Activated CD8-positive, alpha-beta memory T cell treated with anti-CD3 and anti-CD28 coated beads, Interleukin-2, amount 50 U/mL, for 48 hours (primary cell): ENCODE data around the gene VPS29.
"Not testable (repeated sequence)": the region's sequence is repeated elsewhere in the genome, so short reads cannot be mapped to it uniquely, and the experiment has no call there.

ENCODE experiments used
- DNase-seq: peaks from one replicate; pipeline ENCODE4 v3.0.0-alpha.2; 2020

The VPS29 gene

GRCh38 chr12:110520876-110521712 lies 19.2 kb upstream of the VPS29 start:
- not testable (repeated sequence) for DNase-seq

DNA sequence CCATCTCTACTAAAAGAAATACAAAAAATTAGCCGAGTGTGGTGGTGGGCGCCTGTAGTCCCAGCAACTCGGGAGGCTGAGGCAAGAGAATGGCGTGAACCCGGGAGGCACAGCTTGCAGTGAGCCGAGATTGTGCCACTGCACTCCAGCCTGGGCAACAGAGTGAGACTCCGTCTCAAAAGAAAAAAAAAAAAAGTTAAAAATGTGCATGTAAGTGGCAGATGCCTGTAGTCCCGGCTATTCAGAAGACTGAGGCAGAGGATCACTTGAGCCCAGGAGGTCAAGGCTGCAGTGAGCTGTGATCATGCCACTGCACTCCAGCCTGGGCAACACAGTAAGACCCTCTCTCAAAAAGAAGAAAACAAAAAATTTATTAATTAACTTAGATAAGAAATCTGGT lies 16.1 kb upstream of the VPS29 start:
- not testable (repeated sequence) for DNase-seq

GRCh38 chr12:110516995-110517394 lies 15.1 kb upstream of the VPS29 start:
- no peak for DNase-seq

- DNase-seq = no peak
Measured at GRCh38 chr12:110514363-110514762, 12.5 kb upstream of the VPS29 start.

- DNase-seq = no peak
Measured at GRCh38 chr12:110513842-110514241, 11.9 kb upstream of the VPS29 start.

- DNase-seq = no peak
Measured at GRCh38 chr12:110508071-110508586, 6.2 kb upstream of the VPS29 start.

GRCh38 chr12:110505332-110505731 lies 3.4 kb upstream of the VPS29 start:
- DNase-seq = no peak

DNA sequence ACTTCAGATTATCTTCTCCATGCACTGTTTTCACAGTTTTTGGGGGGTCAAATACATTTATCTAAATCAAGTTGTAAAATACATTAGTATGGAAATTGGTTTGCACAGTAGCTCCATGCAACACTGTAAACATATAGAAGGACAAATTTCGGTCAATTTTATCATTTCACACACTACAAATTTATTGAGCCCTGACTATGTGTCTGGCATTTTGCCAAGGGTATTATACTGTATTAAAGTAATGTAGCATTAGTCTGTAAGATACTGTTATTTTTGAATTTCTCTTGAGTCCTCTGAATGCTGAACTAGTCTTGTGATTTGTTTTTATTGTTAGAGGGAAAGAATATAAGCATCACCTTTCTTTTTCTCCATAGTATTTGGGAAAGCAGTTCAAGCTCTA lies 1.5 kb upstream of the VPS29 start:
- DNase-seq = no peak

GRCh38 chr12:110501399-110501751 lies 536 bp downstream of the VPS29 start:
- no peak for DNase-seq

DNA sequence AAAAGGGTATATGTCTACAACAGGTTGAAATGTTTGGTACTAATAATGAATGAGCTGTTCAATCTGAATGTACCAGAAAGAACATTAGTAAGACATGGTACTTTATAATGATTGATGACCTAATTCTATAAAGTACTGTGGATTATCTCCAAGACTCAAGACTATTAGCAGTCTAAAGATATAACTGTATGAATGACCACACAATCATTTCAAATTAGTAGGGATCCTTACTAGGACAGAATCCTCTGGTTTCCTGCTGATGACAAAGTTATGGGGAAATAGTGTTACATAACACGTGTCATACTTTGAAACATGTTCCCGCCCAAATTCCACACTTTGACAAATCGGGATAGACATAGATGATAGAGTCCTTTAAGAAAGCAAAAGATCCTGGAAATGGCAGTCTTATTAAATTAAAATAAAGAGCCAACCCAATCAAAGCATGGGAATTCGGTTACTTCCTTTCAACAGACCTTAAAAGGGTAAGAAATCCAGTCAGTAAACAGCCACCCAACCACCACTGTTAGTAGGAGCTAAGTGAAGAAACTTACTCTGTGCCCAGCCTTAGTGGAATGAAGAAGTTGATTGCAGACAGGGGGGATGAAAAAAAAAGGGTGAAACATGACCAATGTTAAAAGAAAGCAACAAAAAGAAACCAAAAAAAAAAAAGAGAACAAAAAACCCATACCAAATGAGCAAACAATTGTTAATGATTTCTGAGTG lies 2.8 kb downstream of the VPS29 start:
- no peak for DNase-seq

DNA sequence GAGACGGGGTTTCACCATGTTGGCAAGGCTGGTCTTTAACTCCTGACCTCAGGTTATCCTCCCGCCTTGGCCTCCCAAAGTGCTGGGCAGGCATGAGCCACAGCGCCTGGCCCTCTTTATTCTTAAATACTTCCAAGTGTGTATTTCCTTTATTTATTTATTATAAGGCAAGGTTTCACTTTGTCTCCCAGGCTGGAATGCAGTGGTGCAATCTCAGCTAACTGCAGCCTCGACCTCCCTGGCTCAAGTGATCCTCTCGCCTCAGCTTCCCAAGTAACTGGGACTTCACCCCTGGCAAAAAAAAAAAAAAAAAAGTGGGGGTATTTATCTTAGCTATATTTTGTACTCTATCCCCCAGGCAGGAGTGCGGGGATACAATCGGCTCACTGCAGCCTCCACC lies 26.5 kb downstream of the VPS29 start:
- DNase-seq = no peak

GRCh38 chr12:110468214-110469048 lies 33.5 kb downstream of the VPS29 start, which contains the start of the genes FAM216A and GPN3:
FAM216A (plus strand) TSS chr12:110468845; CDS start chr12:110468876, 31 bp downstream.
GPN3 (minus strand) TSS chr12:110468257; CDS start chr12:110468203, 54 bp downstream.
- peak; percentile 95 for DNase-seq

DNA sequence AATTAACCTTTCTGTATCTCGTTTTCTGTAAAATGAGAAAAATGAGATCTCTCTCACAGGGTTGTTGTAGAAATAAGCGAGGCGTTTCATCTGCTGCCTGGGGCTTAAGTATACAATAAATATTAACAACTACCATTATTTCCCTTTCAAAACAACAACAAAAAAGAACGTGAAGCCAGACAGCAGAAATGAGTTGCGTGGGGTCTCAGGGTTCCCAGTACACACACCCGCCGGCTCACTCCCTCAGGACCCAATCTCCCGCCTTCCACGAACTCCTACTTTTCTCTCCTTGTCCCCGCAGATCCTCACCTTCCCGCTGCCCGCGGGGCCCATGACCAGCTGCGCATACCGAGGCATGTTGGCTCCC lies 34.1 kb downstream of the VPS29 start:
- DNase-seq = no peak

DNA sequence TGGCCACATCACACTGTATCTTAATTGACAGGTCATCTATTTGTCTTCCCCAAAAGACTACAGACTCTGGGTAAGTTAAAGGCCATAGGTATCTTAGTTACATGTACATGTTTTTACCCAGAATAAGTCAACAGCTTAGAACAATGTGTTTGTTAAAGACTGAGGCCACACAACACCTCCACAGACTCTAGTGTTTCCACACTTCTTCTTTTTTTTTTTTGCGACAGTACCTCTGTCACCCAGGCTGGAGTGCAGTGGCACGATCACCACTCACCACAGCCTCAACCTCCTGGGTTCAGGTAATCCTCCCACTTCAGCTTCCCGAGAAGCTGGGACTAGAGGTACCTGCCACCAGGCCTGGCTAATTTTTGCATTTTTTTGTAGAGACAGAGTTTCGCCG lies 35.1 kb downstream of the VPS29 start:
- no peak for DNase-seq

DNA sequence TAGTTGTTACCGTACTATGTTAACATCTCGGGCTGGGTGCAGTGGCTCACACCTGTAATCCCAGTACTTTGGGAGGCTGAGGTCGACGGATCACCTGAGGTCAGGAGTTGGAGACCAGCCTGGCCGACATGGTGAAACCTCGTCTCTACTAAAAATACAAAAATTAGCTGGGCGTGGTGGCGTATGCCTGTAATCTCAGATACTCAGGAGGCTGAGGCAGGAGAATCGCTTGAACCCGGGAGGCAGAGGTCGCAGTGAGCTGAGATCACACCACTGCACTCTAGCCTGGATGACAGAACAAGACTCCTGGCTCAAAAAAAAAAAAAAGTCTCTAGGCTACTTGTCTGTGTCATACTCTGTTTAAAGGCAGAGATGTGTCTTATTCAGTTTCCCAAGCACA lies 36.1 kb downstream of the VPS29 start:
- not testable (repeated sequence) for DNase-seq

DNA sequence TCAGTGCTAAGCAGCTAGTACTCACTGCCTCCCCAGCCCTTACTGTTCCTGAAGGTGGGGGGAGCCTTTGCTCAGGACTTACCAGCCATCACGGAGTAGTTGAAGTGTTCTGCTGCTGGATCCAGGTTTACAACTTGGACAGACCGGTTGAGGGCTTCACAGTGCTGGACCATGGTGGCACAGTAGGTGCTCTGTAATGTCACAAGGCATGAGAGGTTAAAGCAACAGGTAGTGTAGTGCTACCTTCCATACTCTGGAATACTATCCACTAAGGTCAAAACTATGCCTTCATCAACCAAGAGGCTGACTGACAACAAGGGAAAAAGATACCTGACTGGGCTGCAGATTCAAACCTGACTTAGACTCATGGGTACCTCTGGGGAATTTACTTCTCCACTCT lies 36.9 kb downstream of the VPS29 start:
- DNase-seq = no peak

GRCh38 chr12:110461189-110461588 lies 40.7 kb downstream of the VPS29 start:
- not testable (repeated sequence) for DNase-seq

DNA sequence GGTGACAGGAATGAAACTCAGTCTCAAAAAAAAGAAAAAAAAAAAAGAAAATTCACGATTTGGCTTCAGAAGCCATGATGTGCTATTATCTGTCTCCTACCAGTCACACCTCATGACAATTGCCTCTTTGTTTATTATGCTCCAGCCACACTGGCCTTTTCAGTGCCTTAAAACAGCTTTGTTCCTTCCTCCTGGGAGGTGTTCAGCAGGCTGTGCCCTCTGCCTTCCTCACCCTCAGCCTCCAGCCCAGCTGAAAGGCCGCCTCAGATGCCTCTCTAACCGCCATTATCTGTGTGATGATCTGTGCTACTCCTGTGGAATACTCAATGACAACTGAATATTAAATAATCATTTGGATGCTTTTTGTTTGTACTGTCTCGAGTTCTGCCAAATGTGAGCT lies 43.2 kb downstream of the VPS29 start:
- no peak for DNase-seq

GRCh38 chr12:110453569-110454296 lies 48.2 kb downstream of the VPS29 start:
- DNase-seq = no peak

- no peak for DNase-seq
Measured at GRCh38 chr12:110451263-110451662, 50.6 kb downstream of the VPS29 start.

- DNase-seq = peak; percentile 95
Measured at GRCh38 chr12:110449799-110450497, 52.0 kb downstream of the VPS29 start, which contains the start of gene ARPC3. ARPC3 (minus strand) TSS chr12:110450337; CDS start chr12:110450260, 77 bp downstream.

- DNase-seq = no peak
Measured at GRCh38 chr12:110444455-110444854, 57.5 kb downstream of the VPS29 start.
